GM12865 (cell line): ENCODE data around the gene FCN2.

Source experiments
- DNase-seq: peaks from one replicate; pipeline ENCODE4 v3.0.0; 2010; ENCODE audit warnings: low read depth
- H3K4me3 ChIP-seq: 2 replicates; pipeline ENCODE4 v1.5.1; 2011; ENCODE audit warnings: mild to moderate bottlenecking, low read depth, low read length, control low read depth
- TF ChIP-seq, protein P1 (sequence below): IDR thresholded peaks from 2 replicates; pipeline ENCODE4 v1.5.1; 2011; ENCODE audit warnings: low read length, control low read depth, low read depth, inconsistent platforms; ENCODE audit not compliant: insufficient read depth; ENCODE audit errors: missing control alignments

The FCN2 gene

DNA sequence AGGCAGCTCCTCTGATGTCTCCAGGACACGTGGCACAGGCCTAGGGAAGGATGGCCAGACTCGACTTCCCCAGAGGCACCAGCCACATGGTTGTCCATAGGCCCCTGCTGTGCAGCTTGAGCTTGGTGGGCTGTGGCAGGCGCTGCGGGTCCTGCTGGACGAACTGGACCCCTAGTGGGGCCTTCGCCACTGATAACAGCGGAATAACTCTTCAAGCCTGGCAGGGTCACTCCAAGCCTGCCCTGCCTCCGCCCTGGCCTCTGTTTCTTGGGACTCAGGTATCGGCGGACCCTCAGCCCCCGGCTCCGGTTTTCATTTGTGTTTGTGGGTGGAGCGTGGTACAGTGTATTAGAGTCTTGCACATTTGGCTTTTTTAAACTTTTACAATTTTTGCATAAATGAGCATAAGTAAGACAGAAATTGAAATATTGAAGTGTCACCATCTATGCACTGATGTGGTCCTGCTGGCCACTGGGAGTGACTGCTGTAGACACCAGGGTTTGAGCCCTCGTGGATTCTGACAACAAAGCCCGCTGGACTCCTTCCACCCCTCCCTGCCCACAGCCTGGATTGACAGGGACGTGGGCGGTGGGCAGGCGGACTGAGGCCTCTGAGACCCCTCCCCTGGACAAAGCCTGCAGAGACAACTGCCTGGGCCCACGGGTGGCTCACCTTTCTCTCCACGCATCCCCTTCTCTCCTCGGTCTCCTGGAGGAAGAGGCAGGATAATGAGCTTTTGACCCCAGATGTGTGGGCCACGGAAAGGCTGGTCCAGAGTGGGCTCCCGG, 33.3 kb downstream of the FCN2 start:
- TF ChIP-seq, protein P1, sequence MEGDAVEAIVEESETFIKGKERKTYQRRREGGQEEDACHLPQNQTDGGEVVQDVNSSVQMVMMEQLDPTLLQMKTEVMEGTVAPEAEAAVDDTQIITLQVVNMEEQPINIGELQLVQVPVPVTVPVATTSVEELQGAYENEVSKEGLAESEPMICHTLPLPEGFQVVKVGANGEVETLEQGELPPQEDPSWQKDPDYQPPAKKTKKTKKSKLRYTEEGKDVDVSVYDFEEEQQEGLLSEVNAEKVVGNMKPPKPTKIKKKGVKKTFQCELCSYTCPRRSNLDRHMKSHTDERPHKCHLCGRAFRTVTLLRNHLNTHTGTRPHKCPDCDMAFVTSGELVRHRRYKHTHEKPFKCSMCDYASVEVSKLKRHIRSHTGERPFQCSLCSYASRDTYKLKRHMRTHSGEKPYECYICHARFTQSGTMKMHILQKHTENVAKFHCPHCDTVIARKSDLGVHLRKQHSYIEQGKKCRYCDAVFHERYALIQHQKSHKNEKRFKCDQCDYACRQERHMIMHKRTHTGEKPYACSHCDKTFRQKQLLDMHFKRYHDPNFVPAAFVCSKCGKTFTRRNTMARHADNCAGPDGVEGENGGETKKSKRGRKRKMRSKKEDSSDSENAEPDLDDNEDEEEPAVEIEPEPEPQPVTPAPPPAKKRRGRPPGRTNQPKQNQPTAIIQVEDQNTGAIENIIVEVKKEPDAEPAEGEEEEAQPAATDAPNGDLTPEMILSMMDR, result no peak
- no peak for DNase-seq
- H3K4me3 ChIP-seq, result no peak overlapping the region

DNA sequence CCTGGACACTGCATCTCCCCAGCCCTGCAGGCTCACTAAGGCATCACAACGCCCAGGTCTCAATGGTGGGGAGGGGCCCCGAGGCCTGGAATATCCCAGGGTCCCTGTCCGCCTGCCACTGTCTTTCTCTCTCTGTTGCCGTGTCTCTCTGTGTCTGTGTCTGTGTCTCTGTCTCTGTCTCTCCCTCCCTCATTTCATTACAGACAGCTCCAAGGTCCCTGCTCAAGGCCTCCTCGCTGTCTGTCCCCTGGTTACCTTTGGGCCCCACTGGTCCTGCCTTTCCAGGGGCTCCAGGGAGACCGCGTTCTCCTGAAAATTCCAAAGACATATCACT, 33.9 kb downstream of the FCN2 start:
- no peak for DNase-seq
- TF ChIP-seq, protein P1, result no peak
- H3K4me3 ChIP-seq, result no peak overlapping the region

DNA sequence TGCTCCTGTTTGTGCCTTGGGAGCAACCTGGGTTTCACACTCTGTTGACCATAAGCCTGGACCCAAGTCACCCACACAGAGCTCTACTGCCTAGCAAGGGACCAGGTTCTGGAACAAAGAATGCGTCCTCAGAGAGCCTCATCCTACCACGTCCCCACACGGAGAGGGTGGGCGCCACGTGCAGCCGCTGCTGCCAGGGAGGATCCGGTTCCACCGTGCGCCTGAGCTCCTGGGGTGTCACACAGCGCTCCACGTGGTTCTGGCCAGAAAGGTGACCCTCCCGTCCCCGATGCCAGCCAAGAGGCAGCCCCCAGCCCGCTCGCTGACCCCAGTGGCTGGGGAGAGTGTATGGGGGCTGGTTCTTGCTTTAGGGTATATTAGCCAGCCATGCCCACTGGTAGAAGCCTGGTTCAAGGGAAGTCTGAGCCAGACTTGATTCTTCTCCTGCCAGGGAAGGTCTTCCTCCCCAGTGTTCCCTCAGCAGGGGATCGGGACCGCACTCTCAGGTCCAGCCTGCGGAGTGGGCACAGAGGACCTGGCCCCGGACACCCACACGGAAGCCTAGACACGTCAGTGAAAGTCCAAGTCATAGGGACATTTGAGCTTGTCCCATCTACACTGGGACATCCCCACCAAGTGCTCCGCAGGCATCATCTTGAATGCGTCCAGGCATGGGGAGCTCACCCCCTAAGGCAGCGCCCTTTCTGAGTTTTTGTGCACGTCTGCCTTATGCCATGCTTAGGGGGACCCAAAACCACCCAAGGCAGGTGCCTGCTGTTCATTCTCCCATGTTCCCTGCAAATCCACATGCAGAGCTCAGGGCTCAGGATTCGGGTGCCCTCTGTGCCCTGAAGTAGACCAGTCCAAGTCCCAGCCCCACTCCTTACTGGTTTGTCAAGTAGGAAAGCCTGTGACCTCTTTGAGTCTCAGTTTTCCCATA, 34.7 kb downstream of the FCN2 start:
- no peak overlapping the region for H3K4me3 ChIP-seq
- TF ChIP-seq, protein P1, result no peak
- no peak for DNase-seq

DNA sequence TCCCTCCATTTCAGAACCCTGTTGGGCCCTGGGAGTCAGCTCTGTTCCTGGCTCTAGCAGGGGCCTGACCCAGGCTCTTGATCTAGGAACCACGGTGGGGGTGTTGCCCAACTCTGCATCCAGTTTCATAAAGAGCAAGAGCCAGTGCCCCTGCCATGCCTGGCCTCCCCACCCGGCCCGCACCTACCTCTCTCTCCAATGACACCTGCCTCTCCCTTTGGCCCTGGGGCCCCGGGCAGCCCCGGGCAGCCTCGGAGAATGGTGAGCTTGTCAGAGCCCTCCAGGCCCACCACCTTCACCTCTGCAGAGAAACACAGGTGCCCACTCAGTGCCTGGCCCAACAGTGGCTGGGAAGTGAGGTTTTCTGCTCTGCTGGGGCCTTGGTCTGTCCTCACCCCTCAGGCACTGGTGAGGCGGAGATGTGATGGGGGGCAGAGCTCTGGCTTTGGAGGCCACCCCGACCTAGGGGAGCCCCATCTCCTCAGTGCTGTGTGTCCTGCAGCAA, 35.6 kb downstream of the FCN2 start:
- no peak for DNase-seq
- TF ChIP-seq, protein P1, result no peak
- H3K4me3 ChIP-seq, result no peak overlapping the region

DNA sequence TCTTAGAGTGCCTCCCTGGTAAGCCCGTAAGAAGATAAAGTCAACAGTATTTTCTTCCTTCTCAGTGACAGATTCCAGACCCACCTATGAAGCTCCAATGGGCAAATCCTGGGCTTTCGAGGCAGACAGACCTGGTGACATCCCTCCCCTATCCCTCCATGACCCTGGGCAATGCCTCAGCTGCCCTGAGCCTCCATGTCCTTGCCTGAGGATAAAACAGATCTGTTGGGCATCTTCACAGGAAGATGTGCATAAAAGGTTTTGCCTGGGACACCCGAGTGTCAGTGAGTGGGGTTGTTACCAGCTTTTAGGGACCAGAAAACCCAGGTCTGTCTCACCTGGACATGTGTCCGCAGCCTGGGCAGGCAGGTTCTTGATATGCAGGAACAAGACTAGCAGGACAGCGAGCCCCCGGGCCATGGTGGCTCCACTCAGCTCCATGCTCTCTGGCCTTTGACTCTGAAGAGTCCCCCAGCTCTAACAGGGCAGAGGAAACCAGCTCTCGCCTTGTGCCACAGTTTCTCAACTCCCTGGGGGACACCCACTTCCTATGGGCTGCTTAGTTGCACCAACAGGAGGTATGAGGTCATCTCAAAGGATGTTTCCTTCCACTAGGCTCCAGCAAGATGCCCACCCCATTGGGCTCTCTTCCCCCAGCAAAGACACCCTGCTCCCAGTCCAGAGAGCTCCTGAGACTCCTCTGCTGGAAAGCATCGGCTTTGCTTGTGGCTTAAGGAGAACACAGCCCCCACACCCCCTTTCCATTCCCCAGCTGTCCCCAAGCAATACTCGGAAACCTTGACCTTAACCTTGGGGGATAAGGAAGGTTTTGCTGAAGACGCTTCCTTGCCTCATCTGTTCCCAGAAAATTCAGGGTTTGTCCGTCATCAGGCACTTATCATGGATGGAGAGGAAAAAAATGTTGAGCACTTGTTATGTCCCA, 37.1 kb downstream of the FCN2 start, which contains the start of gene FCN1:
FCN1 (minus strand) TSS at position 482 of the 943 bp plus-strand sequence; CDS start at position 441, 41 bp downstream.
- TF ChIP-seq, protein P1, result no peak
- no peak within 1 kb of the TSS for H3K4me3 ChIP-seq
- no peak for DNase-seq

DNA sequence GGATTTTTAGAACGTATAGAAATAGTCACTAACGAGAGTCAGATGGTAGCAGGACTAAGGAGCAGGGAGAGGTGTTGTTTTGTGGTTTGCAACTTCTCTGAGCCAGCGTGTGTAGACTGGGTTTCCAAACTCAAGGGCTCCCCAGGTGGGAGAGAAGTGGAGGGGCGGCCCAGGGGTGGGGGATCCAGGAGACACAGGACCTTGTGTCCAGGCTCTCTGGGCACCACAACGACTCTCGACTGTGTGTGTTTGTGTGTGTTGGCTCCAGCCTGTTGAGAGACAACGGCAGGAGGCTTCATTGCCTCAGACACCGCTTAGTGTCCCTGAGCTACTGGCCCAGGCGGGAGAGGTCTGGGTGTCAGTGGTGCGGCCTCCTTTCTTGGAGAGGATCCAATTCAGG, 38.0 kb downstream of the FCN2 start:
- DNase-seq, result no peak
- TF ChIP-seq, protein P1, result no peak
- H3K4me3 ChIP-seq, result no peak overlapping the region
